ENCODE results near the gene RHBDF1.

GRCh38 chr16:85407-85782 is 13.0 kb upstream of the RHBDF1 start:
- no peak for TF ChIP-seq ESRRG (CRISPR knock-in tag; IDR thresholded peaks at IDR 0.05)
- TF ChIP-seq CREB5 (CRISPR knock-in tag; IDR thresholded peaks at IDR 0.05; ENCODE audit: low read depth): no peak
- no peak for TF ChIP-seq ZNF8 (CRISPR knock-in tag; IDR thresholded peaks at IDR 0.05)
- TF ChIP-seq ZFP30 (CRISPR knock-in tag; IDR thresholded peaks at IDR 0.05): no peak
- no peak for TF ChIP-seq PPARA (CRISPR knock-in tag; IDR thresholded peaks at IDR 0.05; ENCODE audit: borderline replicate concordance)
- no peak for TF ChIP-seq PATZ1 (CRISPR knock-in tag; IDR thresholded peaks at IDR 0.05; ENCODE audit: borderline replicate concordance)
